Activated CD4-positive, alpha-beta T cell treated with anti-CD3 and anti-CD28 coated beads for 1 hour (primary cell): ENCODE data around the gene IL20RB.
"Not testable (repeated sequence)": the region's sequence is repeated elsewhere in the genome, so short reads cannot be mapped to it uniquely, and the experiment has no call there.

Source experiments
- DNase-seq: peaks from one replicate; pipeline ENCODE4 v3.0.0-alpha.2; 2020

IL20RB gene

DNA sequence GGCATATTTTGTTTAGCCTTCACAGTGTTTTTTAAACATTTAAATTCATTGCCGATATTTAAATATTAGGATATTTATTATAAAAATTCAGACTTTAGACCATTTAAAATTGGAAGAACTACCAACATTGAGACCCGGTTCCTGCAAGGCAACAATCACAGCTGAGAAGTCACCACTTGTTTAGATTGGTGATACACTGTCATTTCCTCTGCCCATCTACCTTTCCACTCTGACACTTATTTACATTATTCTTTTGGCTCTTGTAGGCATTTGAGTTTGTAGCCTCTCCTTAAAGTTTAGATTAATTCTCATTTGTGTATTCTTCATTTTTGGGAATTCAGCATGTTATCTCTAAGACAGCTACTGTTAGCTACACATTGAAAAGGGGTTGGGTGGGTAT is 10.3 kb upstream of the IL20RB start:
- no peak for DNase-seq

DNA sequence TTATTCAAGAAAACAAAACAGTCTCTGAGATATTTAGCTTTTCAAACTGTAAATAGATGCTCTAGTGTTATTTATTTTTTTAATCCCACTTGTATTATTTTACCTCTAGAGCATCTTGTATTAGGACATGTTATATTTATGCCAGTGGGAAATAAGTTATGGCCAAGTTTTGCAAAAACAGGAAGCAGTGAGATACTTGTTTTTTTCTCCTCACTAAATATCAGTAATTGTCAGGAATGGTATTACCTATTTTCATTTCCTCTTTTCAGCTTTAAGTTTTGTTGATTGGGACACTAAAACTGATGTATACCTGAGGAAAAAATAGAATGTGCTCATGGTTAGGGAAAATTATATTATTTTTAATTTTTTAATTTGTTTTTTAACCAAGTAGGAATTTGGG is 8.6 kb upstream of the IL20RB start:
- no peak for DNase-seq

DNA sequence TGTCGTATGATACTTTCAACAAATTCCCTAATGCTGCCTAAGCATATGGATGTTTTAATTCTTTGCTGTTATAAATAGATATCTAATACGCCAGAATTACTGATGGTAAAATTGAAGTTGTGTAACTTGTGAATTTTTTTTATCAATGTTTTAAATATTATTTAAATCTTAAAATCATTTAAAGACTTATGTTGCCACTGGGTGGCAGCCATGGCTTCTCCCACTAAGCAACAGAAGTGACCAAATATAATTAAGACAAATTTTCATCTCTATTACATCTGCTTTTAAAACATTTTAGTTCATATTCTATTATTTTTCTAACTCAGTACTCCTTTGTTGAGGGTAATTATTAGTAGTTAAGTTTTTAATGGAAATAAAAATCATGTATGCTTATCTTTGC is 8.1 kb upstream of the IL20RB start:
- DNase-seq = no peak

DNA sequence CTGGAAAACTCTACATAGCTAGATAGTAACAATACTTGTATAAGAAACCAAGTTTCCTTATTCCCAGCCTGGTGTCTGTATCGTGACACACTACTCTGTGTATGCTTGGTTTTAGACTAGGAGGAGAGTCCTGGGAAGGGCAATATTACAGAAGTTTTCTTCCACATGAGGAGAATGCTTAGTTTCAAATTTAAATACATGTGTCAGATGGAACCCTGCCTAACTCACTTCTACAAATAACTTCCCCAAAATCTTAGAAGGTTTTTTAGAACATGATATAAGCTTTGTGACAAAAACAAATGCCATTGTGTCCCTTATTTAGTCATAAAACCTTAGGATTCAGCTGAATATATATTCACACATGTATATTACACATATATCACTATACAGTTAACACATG is 7.2 kb upstream of the IL20RB start:
- DNase-seq = no peak

DNA sequence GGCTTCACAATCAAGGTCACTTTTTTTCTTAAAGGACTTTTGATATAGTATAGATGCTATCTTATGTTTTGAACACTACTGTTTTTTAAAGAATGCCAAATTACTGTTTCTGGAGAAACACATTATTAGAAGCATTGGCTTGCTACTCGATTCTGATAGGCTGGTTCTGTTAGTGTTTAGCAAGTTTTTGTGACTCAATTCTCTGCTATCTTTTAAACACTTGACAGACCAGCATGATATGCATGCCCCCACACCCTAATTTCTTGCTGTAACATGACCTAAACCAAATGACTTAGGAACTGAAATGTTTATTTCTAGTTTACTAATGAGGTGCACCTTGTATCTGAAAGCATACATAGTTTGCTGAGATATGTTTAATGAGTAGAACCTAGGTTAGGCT is 5.5 kb upstream of the IL20RB start:
- DNase-seq = no peak

DNA sequence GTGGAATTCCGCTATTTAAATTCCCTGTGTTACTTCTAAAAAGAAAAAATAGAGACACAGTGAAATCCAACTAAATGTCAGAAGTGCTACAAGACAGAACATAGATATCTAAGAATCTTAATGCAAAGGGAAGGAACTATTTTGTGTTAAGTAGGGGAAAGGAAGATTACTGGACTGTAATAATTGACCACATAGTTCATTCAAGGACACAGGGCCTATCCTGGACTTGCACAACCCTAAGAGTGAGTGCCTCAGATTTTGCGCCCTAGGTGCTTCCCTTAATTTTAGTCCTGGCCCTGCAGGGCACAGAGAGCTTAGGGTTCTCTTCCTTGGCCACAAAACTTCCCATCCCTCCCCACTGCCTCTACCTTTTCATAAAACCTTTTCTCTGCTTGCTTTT is 3.5 kb upstream of the IL20RB start:
- DNase-seq = no peak

DNA sequence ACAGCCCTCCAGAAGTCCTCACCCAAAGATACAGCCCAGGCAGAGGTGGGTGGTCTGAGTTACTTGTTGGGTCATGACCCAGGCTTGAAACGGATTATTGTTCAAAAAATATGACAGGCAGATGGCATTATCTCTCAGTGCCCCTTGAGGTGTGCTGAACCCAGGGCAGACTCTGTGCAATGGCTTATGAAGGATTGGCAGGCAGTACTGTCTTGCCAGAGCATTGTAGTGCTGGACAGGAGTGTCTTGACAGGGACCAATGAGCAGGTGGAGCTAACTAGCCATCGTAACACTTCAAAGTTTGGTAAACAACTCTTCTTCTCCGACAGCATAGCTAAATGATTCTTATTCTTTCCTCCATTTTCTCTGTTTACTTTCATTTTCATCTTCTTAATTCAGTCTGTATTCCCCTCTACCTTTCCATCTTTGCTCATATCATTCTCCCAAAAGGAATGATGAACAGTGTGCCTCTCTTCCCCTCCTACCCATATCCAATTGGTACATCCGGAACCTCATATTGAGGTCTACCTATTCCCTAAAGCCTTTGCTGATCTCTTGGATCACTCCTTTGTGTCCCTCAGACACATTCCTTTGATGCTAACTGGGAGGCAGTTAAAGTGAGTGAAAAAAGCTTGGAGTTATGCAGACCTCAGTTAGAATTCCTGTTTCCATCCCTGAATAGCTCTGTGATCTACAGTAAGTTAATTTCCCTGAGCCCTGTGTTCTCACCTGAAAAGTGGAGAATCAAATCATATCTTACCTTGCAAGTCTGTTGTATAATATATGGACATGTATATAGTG is 2.6 kb upstream of the IL20RB start:
- DNase-seq = no peak

DNA sequence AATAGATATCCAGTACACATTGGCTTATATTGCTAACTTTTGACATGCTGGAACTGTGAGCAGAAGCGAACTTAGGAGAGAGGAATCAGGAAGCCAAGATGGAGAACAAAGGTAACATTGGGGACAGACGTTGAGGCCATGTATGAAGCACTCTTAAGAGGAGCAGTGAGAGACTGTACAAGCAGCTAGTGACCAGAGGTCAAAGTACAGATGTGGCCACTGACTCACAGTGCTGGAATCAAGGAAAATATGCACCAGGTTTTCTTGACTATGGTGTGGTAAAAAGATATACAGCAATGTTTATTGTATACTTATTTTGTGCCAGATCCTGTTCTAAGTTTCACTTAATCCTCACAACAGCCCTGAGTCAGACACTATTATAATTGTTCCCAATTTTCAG is 2.0 kb upstream of the IL20RB start:
- no peak for DNase-seq

DNA sequence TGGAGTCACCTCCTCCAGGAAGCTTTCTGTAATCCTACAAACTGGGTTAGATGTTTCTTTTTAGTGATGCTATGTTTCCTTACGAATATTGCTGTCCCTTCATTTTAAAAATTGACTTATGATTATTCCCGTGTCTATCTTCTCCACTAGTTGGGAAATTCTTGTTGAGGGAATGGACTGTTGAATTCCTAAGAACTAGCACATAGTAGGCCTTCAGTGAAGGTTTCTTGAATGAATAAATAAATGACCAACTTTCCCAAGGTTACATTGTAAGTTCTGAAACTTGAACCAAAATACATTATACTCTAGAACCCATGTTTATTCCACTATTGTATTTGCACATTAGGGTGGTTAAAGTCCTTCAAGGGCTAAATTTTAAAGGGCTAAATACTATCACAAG is 812 bp upstream of the IL20RB start:
- no peak for DNase-seq

DNA sequence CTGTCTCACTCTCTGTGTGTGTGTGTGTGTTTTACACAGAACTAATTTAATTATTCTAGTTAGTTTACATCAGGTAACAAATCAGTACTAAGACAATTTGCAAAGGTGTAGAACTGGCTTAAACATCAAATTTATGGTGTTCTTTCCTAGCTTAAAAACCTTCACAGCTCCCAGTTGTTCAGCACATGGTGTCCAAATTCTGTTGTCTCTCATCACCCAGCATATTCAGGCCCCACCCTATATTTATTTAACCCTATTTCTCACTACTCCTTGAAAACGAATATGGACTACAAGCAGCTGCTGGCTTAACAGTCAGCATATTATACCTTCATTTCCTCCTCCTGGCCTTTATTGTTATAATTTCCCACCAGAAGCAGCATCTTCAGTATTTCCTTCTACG is 1.2 kb downstream of the IL20RB start:
- no peak for DNase-seq

DNA sequence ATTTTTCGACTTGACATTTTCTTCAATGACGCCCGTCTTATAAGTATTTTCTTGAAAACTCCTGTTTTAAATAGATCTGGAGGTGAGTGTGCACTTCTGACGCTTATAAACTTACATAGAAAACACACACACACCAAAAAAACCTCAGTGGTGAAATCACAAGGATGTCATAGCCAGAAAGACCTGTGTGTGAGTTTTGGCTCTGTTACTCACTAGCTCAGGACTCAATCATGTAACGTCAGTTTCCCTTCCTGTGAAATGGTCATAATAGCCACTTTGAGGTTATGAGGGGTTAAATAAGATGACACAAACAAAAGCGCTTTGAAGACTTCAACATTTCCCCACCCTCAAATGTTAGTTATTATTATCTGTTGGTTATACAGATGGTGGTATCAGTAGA is 1.8 kb downstream of the IL20RB start:
- no peak for DNase-seq

DNA sequence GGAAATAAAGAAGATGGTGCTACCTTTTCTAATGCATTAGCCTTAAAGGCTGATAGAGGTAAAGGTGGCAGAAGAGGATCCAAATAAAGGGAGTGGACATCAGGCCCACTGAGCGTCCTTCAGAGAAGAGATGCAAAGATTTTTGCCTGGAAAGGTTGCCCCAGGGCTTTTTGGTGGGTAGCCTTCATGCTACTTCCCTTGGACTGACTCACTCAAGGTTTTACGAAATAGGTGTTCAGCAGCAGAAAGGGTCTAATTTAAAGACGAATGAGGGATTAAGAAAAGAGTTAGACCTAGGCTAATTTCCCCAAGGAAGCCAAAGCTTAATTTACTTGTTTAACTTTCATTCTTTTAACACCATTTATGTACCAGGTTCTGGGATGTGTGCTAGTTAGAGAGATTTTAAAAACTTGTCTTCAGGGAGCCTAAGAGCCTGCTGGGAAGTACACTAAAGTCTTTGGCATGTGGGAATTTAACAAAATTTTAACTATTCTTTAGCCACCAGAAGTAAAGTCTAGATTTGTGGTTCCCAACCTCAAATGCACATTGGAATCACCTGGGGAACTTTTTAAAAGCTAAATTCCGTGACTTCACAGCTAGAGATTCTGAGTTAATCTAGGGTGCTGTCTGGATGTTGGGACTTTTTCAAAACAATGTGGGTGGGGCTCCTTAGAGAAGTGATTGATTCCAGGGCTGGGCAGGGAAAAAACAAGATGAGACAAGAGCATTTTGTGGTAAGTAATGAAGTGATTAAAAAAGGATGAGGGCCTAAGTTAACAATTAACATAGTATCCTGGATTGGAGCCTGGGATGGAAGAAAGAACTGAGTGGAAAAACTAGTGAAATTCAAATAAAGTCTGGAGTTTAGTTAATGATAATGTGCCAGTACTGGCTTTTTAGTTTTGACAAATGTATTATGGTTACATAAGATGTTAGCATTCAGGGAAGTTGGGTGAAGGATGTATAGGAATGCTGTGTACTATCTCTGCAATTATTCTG is 3.4 kb downstream of the IL20RB start:
- DNase-seq = no peak

DNA sequence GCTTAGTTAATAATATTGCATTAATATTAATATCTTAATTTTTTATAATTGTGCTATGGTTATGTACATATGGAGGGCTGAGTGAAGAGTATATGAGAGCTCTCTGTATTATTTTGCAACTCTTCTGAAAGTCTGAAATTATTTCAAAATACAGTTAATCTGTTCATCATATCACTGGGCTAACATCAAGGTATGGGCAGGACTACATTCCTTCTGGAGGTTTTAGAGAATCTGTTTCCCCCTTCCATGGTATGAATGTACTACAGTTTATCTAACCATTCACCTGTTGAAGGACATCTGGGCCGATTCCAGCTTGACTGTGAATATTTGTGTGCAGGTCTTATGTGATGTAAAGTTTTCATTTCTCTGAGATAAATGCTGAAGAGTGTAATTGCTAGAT is 5.1 kb downstream of the IL20RB start:
- no peak for DNase-seq

DNA sequence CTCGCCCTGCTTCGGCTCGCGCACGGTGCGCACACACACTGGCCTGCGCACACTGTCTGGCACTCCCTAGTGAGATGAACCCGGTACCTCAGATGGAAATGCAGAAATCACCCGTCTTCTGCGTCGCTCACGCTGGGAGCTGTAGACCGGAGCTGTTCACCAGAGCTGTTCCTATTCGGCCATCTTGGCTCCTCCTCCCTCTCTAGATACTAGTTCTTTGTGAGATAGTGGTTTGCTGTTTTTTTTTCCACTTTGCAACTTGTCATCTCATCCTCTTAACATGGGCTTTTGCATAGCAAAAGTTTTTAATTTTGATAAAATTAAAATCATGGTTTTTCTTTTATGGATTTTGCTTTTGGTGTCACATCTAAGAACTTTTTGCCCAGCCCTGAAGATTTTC is 11.8 kb downstream of the IL20RB start:
- DNase-seq = not testable (repeated sequence)

DNA sequence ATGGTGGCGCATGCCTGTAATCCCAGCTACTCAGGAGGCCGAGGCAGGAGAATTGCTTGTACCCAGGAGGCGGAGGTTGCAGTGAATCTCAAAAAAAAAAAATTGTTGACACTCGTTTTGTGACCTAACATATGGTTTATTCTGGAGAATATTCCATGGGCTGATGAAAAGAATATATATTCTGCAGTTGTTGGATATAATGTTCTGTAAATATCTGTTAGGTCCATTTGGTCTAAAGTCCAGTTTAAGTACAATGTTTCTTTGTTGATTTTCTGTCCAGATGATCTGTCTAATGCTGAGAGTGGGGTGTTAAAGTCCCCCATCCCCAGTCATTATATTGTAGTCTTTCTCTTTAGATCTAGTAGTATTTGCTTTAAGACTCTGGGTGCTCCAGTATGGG is 15.6 kb downstream of the IL20RB start:
- DNase-seq = no peak

DNA sequence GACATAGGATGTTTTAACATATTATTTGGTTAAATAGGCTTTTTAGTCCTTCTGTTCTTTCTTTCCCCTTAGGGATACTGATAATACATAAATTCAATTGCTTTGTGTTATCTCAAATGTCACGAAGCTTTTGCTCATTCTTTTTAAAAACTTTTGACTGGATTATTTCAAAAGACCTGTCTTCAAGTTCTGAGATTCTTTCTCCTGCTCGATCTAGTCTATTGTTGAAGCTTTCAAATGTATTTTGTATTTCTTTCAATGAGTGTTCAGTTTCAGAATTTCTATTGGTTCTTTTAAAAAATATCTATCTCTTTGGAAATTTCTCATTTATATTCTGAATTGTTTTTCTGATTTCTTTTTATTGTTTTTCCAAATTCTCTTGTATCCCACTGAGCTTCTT is 16.9 kb downstream of the IL20RB start:
- no peak for DNase-seq

DNA sequence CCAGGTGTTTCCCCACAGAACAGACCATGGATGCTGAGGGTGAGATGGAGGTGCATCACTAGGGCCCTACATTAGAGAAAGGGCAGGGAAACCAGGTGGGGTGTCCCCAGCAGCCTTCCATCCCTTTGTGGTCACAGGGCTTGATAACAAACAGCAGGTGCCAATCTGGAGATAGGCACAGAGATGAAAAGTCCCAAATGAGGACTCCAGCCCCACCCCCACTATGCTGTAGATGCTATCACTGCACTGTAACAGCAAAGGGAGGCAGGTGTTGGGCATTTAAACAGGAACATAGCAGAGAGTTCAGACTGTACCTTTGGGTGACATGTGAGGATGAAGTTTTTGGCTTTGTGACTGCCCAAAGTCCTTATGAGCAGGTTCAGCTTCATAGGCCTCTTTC is 21.4 kb downstream of the IL20RB start:
- no peak for DNase-seq

DNA sequence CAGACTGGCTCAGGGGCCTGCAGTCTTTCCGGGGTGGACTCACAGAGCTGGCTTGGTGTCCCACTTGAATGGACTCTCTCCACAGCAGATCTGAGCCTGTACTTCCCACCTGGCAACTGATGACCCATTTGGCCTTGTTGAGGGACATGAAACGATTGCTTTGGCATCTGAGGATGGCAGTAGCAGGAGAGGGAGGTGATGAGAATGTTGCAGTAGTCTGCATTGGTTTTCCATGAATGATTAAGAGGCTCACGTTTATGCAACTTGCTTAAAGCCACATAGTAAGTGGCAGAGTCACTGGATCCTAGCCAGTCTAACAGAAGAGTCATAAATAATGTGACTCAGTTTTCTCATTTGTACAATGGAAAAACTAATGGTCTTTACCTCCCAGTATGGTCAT is 21.9 kb downstream of the IL20RB start:
- DNase-seq = no peak

DNA sequence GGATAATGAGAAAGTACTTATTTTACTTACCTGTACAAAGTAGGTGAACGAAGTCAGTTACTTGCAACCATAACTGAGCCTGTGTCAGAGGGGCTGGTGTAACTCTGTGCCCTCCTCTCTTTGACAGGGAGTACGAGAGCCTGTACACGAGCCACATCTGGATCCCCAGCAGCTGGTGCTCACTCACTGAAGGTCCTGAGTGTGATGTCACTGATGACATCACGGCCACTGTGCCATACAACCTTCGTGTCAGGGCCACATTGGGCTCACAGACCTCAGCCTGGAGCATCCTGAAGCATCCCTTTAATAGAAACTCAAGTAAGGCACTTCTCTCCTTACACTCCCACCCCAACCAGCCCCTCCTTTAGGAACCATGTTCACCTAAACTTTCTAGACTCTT is 24.2 kb downstream of the IL20RB start:
- no peak for DNase-seq

DNA sequence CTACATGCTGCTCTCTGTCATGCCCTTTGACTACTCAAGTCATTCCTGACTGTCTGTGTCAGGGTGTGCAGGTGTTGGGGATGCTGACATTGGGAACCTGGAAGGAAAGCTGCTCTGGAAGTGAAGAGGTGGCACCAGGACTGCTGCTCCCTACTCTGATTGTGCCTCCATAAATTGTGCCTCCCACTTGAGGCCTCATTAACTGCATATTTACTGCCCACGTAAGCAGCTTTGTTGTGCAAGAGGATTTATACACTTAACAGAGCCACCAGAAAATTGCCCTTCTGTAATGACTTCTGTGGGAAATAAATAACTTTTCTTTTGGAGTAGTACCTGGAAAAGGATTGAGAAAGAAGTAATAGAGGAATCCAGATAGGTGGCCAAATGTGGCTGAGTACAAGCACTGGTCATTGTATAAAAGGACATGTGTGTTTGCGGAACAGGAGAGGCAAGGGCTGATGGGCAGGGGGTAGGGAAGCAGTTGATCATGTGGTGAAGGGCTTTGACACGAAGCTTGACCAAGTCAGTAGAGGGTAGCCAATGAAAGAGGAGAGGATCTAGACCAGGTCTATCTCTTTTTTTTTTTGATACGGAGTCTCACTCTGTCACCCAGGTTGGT is 24.8 kb downstream of the IL20RB start:
- DNase-seq = no peak

DNA sequence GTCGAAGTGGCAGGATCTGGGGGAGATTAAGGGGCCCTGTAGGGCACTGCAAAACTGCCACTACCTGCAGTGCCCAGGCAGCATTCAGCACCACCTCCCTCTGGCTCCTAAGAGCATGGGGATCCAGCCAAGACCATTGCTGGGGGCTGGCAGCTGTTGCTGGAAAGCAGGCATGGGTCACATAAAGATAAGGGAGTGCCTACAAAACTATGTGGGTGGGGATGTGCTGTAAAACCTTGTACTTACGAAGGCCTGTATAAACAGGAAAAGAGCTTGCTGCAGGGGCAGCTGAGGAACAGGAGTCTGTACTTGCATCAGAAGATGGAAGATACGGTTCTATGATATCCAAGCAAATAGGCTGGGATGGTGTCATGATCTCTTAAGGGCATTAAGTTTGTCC is 27.1 kb downstream of the IL20RB start:
- no peak for DNase-seq

DNA sequence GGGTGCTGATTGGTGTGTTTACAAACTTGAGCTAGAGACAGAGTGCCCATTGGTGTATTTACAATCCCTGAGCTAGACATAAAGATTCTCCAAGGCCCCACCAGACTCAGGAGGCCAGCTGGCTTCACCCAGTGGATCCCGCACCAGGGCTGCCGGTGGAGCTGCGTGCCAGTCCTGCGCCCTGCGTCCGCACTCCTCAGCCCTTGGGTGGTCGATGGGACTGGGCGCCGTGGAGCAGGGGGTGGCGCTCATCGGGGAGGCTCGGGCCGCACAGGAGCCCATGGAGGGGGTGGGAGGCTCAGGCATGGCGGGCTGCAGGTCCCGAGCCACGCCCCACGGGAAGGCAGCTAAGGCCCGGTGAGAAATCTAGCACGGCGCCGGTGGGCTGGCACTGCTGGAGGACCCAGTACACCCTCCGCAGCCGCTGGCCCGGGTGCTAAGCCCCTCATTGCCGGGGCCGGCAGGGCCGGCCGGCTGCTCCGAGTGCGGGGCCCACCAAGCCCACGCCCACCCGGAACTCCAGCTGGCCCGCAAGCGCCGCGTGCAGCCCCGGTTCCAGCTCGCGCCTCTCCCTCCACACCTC is 29.7 kb downstream of the IL20RB start:
- not testable (repeated sequence) for DNase-seq

DNA sequence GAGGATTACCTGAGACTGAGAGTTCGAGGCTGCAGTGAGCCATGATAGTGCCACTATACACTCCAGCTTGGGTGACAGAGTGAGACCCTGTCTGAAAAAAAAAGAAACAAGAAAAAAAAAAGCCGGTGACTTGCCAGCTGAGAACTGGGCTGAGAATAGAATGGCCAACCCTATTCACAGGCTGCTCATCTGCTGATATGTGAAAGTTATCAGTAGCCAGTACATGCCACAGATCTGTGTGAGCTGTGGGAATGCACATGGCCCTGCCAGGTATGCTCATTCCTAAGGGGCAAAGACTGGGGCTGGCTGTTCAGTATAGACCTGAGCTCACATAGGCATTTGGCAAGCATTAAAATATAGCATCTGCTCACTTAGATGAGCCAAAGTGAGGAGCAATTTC is 30.9 kb downstream of the IL20RB start:
- DNase-seq = no peak
